NOMO-1 (cell line): Measurements from ENCODE around the gene DUSP22.
"Not testable (repeated sequence)": the region's sequence is repeated elsewhere in the genome, so short reads cannot be mapped to it uniquely, and the experiment has no call there.

Source experiments
- DNase-seq, 2 experiments: peaks; one replicate each; lab custom pipeline; 2025; ENCODE audit not compliant: unreplicated experiment in 2 of 2; lab: John Stamatoyannopoulos, UW

DUSP22 gene

GRCh38 chr6:279341-280029, 12.8 kb upstream of the DUSP22 start:
- no peak for DNase-seq

- DNase-seq, result no peak
Measured at GRCh38 chr6:280775-281468, 11.4 kb upstream of the DUSP22 start.

DNA sequence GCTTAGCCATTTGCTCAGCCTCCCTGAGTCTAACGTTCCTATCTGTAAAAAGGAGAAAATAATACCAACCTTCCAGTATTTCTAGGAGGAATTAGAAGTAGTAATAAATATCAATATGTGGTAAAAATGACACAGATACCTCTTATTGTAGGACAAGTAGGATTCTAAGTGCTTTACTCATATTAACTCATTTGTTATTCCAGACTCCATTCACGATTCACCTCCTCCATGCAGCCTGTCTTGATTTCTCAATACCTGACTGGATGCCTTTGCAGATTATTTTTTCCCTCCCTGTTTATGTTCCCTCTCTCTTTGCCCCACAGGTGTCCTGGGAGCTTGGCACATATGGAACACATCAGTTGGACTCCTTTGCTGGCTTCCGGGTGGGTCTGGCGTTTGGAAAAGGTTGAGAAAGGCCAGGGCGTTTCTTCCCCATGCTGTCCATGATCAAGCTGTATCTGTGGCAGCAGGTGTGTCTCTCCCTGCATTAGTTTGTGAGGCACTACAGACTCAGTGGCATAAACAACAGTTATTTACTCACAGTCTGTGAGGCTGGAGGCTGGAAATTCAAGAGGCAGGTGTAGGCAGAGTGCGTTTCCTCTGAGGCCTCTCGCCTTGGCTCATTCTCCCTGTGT, 10.7 kb upstream of the DUSP22 start:
- DNase-seq, result no peak

DNA sequence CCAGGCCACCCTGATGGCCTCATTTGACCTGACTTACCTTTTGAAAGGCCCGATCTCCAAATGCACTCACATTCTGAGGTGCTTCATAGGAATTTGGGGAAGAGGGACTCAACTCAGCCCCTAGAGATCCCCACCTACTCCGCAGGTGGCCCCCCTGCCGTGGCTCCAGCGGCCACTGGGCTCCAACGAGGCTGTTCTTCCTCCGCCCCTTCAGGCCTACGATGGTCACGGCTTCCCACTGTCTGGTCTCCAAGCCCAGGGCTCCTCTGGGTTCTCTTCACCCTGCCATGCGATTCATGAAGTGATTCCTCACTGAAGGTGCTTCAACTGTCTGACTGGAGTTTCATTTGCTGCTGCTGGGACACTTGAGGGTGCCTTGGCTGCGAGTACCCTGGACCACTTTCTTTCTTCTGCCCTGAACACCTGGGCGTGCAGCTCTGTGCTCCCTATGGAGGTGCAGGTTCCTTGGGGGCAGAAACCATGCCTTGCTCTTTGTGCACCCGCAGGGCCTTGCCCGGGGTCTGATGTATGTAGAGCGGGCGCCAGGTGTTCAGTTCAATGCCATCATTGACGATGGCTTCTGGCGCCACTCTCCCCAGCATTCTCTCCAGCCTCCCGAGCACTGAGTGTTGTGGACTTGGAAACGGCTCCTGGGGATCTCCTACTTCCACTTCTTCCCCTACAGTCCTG, 10.0 kb upstream of the DUSP22 start:
- no peak for DNase-seq

DNA sequence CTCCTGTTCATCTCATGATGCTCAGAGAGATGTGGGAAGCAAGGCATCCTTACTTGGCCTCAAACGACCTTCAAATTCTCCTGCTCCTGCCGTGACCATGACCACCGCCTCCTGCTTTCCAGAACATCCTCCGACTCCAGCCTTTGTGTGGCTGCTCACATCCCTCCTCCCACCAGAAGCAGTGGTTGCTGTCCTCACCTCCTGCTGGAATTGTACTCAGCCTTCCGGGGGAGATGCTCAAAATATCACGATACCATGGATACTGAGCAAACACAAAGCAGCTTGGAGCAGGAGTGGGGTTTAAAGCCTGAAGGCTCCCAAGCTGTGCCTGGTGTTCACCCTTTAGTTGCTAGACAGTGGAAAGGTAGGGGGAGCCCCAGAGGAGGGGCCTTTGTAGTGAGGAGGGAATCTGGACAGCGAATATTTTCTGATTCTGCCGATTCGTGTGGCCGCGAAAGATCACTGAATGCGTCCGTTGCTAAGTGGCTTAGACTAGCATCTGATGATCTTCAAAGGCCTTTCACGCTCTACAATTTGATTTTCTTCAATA, 9.3 kb upstream of the DUSP22 start:
- no peak for DNase-seq

GRCh38 chr6:284486-284885, 7.8 kb upstream of the DUSP22 start:
- DNase-seq, result no peak

- DNase-seq, result no peak
Measured at GRCh38 chr6:285030-285771, 7.1 kb upstream of the DUSP22 start.

- DNase-seq, result not testable (repeated sequence)
Measured at GRCh38 chr6:285902-286301, 6.4 kb upstream of the DUSP22 start.

- no peak for DNase-seq
Measured at GRCh38 chr6:286681-287488, 5.4 kb upstream of the DUSP22 start.

DNA sequence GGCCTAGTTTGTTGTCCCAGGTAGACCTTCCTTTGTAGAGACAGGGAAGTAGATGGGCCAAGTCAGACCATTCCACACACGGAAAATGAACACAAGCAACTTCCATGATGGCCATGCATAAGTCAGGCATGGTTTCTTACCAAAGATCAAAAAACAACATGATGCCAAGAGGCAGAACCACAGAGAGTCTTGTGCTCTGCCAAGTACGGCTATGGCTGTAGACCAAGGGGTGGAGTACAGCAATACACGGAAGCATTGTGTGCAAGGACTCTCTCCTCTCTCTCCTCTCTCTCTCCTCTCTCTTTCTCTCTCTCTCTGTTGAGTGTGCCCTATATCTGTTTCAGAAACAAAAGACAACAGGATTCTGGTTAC, 4.8 kb upstream of the DUSP22 start:
- DNase-seq, result no peak

DNA sequence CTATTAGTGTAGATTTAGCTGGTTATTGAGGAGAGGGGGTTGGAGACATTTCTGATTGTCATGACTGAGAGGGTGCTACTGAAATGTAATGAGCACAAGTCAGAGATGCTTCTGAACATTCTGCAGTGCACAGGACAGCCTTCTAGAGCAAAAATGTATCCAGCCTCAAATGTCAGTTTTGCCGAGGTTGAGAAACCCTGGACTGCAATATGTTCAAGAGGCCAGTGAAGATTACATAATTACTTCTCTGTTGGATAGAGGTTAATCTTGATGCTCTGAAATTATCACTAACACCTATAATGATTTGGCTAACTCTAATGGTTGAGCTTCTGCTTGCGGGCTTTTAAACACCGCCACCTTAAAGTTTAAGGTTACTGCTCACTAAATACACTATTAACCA, 3.4 kb upstream of the DUSP22 start:
- no peak for DNase-seq

GRCh38 chr6:290111-290922, 2.0 kb upstream of the DUSP22 start:
- no peak for DNase-seq

- DNase-seq, result no peak
Measured at GRCh38 chr6:291204-291696, 1.0 kb upstream of the DUSP22 start.

DNA sequence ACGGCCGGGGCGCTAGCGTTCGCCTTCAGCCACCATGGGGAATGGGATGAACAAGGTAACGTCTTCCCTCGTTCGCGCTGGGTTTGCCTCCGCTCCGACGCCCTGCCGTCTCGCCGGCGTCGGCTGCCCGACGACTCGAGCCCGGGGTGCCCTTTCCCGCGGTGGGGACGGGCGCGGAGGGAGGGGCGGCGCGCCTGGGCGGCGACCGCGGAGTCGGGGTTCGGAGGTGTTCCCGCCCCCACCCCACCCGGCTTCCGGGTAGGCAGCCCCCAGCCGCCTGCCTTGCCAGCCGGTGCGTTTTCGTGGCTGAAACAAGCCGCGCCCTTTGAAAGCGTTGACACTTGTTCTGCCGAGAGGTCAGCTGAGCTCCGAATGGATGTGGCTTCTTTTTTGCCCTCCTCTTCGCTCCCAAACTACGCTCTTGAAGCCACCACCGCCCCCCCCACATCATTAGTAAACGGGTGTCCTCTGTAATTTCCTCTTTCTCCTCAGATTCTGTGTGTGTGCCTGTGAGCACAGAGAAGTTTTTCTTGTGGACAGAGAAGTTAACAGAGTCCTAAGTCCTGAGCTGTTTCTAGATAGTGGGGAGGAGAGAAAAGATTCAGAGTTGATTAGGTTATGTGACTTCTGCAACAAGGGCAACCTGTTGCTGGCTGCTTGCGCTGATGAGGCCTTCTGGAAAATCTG, 362 bp downstream of the DUSP22 start:
- no peak for DNase-seq

DNA sequence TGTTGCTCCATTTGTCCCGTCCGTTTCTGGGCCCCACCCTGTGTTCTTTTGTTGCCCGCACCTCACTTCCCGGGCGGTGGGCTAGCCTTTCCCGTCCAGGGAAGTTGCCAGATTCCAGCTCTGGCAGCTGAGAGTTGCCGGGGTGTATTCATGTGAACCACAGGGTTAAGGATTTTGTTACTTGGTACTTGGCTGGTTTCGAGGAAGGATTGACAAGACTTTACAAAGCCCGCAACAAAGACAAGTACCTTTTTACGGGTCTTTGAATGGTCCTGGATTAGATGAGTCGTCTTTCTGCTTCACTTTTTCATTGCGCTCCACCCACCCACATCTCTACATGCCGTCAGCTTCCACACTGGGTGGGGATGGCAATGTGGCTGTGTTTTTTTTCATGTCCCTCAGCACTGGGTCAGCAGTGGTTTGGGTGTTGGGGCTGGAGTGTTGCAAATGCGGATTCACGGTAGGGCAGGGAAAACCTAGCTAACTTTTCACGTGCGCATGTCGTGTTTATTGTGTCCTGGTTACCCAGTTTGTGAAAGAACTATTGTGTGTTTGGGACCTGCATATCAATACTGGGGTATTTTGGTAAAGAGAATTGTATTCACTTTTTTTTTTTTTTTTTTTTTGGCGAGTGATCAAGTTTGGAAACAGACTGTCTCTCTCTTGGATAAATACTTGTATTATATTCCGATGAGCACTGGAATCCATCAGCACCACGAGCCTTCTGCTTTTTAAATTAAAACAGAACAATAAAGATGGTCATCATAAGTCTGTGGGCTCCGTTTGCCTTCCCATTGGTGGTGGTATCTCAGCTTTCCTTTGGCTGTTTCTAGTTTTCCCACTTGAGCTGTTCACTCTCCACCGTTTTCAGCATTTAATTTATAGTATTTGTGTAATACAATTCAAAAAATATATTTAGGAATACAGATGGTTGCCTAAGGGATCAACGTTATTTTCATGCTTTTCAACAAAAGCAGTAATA, 1.2 kb downstream of the DUSP22 start:
- no peak for DNase-seq

- DNase-seq, result no peak
Measured at GRCh38 chr6:294656-295565, 2.6 kb downstream of the DUSP22 start.
